Amygdala (tissue), 56 donors: ENCODE measurements around the gene BRCA1.
"Not testable (repeated sequence)": the region's sequence is repeated elsewhere in the genome, so short reads cannot be mapped to it uniquely, and the experiment has no call there.

Experiments used
- DNase-seq, 56 donors: peaks; one replicate each; lab custom pipeline; 2025; lab: John Stamatoyannopoulos, UW

Gene BRCA1

DNA sequence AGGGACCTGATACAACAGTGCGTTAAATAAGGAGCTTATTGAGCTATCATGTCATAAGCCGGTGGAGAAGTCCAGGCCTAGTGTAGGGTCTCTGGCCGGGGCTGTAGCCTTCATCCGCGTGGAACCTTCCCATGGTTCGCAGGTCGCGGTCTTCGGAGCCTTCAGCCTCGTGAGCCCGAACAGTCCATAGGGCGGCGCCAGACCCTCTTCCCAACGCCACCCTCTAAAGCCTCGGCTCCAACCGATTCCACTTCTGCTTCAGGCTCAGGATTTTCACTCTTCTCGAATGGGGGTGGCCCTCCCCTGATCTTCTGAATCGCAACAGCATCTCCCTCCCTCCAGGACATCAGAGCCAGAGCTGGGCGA lies 10.3 kb upstream of the BRCA1 start:
- DNase-seq, result no peak

GRCh38 chr17:43134774-43135453 lies 9.8 kb upstream of the BRCA1 start:
- DNase-seq, result no peak

GRCh38 chr17:43133439-43133838 lies 8.3 kb upstream of the BRCA1 start:
- not testable (repeated sequence) for DNase-seq

GRCh38 chr17:43132117-43132516 lies 7.0 kb upstream of the BRCA1 start:
- no peak for DNase-seq

- DNase-seq, result no peak
These were observed 4.5 kb upstream of the BRCA1 start for GRCh38 chr17:43129671-43130010.

GRCh38 chr17:43127333-43127876 lies 2.2 kb upstream of the BRCA1 start:
- not testable (repeated sequence) for DNase-seq

GRCh38 chr17:43126911-43127290 lies 1.7 kb upstream of the BRCA1 start:
- no peak for DNase-seq

DNA sequence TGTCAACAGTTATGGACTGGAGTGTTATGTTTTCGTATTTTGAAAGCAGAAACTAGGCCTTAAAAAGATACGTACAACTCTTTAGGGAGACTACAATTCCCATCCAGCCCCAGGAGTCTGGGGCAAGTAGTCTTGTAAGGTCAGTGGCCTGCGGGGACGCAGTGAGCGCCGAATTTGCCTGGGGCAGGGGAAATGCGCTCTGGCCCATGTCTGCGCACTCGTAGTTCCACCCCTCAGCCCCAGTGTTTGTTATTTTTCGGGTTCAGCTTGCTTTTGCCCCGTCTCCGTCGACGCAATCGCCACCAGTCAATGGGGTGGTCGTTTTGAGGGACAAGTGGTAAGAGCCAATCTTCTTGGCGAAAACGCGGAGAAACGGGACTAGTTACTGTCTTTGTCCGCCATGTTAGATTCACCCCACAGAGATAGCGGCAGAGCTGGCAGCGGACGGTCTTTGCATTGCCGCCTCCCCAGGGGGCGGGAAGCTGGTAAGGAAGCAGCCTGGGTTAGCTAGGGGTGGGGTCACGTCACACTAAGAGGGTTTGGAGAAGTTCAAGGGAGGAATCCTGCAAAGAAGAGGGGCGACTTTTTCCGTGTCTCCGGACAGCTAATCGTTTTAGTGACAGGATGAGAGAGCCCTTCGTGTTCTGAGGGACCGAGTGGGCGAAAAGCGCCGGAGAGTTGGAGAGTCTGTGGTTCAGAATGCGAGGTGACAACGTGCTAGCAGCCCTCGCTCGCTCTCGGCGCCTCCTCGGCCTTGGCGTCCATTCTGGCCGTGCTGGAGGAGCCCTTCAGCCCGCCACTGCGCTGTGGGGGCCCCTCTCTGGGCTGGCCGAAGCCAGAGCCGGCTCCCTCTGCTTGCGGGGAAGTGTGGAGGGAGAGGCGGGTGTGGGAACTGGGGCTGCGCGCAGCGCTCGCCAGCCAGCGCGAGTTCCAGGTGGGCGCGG lies 1.1 kb upstream of the BRCA1 start:
- DNase-seq, result no peak

DNA sequence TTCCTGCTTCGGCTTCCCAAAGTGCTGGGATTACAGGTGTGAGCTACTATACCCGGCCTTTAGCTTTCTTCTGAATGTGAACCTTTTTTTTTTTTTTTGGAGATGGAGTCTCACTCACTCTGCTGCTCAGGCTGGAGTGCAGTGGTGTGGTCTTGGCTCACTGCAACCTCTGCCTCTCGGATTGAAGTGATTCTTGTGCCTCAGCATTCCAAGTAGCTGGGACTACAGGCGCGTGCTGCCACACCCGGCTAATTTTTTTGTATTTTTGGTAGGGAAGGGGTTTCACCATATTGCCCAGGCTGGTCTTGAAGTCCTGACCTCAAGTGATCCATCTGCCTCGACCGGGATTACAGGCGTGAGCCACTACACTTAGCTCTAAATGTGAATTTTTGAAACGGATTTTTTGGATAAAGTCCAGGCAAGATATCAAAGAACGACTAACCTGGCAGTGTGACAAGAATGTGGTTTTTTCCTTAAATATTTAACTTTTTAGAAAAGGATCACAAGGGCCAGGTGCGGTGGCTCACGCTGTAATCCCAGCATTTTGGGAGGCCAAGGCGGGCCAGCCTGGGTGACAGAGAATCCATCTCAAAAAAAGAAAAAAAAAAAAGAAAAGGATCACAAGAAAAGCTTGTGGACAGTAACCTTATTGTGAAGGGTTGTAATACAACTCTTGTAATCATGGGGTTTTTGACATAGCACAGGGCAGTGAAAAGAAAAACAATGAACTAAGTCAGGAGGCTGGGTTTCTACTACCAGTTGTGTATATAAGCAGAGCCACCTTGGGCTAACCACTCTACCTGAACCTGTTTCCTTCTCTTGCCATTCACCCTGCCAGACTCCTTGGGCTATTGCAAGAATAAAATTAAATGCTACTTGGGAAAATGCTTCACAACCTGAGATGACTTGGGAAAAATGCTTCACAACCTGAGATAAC lies 6.2 kb downstream of the BRCA1 start:
- DNase-seq, result no peak

GRCh38 chr17:43114151-43114552 lies 11.0 kb downstream of the BRCA1 start:
- no peak for DNase-seq

DNA sequence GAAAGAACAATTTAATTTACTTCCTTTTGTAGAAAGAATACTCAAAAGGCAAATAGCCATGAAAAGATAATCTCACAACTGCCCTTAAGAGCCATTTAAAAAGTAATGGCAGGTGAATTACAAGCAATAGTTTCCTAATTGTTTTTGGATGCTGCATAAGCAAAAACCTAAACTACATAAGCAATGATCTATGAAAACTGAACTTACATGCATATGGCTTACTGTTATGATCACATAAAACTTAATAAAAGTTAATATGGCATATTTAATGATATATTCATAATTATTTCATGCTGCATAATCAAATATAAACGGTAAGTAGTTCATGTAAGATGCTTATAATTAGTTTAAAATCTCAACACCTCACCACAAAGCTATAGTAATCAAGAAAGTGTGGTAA lies 18.6 kb downstream of the BRCA1 start:
- no peak for DNase-seq

GRCh38 chr17:43105146-43105545 lies 20.0 kb downstream of the BRCA1 start:
- no peak for DNase-seq

- no peak for DNase-seq
These were observed 20.5 kb downstream of the BRCA1 start for GRCh38 chr17:43104665-43105064.

DNA sequence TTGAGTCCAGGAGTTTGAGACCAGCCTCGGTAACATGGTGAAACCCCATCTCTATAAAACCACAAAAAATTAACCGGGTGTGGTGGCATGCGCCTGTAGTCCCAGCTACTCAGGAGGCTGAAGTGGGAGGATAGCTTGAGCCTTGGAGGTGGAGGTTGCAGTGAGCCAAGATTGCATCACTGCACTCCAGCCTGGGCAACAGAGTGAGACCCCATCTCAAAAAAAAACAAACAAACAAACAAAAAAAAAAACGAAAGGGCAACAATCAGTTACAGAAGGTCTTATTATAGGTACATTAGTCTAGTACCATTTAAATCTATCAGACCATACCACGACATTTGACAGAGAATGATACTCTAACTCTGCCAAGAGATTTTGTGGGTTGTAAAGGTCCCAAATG lies 29.8 kb downstream of the BRCA1 start:
- DNase-seq, result not testable (repeated sequence)

GRCh38 chr17:43094129-43094835 lies 30.9 kb downstream of the BRCA1 start:
- peak in 4 of 56 donors; percentile 1 to 10 (median 2) for DNase-seq

GRCh38 chr17:43092901-43093300 lies 32.3 kb downstream of the BRCA1 start:
- DNase-seq, result no peak

GRCh38 chr17:43090022-43090421 lies 35.1 kb downstream of the BRCA1 start:
- no peak for DNase-seq

- DNase-seq, result no peak
These were observed 39.7 kb downstream of the BRCA1 start for GRCh38 chr17:43085474-43085873.

DNA sequence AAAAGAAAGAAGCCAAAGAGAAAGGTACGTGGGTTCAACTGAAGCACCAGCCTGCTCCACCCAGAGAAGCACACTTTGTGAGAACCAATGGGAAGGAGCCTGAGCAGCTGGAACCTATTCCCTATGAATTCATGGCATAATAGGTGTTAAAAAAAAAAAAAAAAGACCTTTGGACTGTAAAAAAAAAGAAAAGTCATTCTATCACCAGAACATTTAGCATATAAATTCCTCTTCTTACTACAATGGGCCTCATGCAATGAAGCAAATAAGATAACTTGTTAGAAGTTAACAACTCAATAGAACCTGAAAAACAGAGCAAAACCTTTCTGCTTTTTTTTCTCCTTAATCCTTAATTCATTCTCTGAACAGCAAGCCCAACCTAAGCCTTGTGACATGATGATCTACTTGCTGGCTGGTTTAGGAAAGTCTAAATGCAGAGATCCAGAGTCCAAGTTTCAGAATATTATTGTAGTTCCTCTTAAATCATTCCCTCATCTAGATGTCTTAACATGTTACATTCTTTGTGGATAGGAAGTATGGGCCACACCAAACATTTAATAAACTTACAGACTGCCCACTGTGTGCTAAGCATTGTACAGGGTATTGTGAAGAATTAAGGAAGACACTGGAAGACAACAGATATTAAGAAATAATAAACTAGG lies 45.4 kb downstream of the BRCA1 start:
- no peak for DNase-seq
